Lung (tissue), 12 donors: ENCODE results near the gene CTNNBL1. TPM values are rescaled to one million over a fixed set of nuclear protein-coding genes. Genes with fewer than 3 reads are reported as not detected.
A peak's percentile ranks its signal among the peaks of the same experiment; 100 is the strongest.
"Not testable (repeated sequence)": the region's sequence is repeated elsewhere in the genome, so short reads cannot be mapped to it uniquely, and the experiment has no call there.

Experiments used
- ATAC-seq: fragments of 200-7000 bp; cut with Tn5 transposase; one replicate; pipeline ENCODE4 v1.9.1; 2020; ENCODE audit warnings: moderate number of reproducible peaks; ENCODE audit not compliant: insufficient read depth, low FRiP score
- DNase-seq, 3 donors: peaks; one replicate each; pipeline ENCODE4 v3.0.0-alpha.2; 2013 to 2017
- H3K27ac ChIP-seq, 2 donors: one replicate each; pipeline ENCODE4 v1.5.1; 2013; ENCODE audit warnings: mild to moderate bottlenecking in 2 of 2, moderate library complexity in 2 of 2, control low read depth in 1 of 2, inconsistent platforms in 1 of 2, low read depth in 1 of 2, low read length in 1 of 2
- H3K27me3 ChIP-seq, 3 donors: one replicate each; pipeline ENCODE4 v1.5.1; 2013; ENCODE audit warnings: low read length in 2 of 3; ENCODE audit not compliant: control insufficient read depth in 3 of 3, insufficient read depth in 3 of 3
- H3K36me3 ChIP-seq, 4 donors: one replicate each; pipeline ENCODE4 v1.5.1; 2013; ENCODE audit warnings: low read length in 4 of 4, mild to moderate bottlenecking in 1 of 4, moderate library complexity in 1 of 4; ENCODE audit not compliant: control insufficient read depth in 4 of 4, insufficient read depth in 4 of 4
- H3K4me1 ChIP-seq, 5 donors: one replicate each; pipeline ENCODE4 v1.5.1; 2013; ENCODE audit warnings: low read length in 5 of 5, mild to moderate bottlenecking in 2 of 5, moderate library complexity in 1 of 5; ENCODE audit not compliant: control insufficient read depth in 5 of 5, insufficient read depth in 5 of 5
- H3K4me3 ChIP-seq: one replicate; pipeline ENCODE4 v1.5.1; 2013; ENCODE audit warnings: mild to moderate bottlenecking, control low read depth, moderate library complexity
- H3K9ac ChIP-seq, 2 donors: one replicate each; pipeline ENCODE4 v1.5.1; 2013; ENCODE audit warnings: low read length in 2 of 2, control low read depth in 1 of 2; ENCODE audit not compliant: insufficient read depth in 1 of 2
- H3K9me3 ChIP-seq, 4 donors: one replicate each; pipeline ENCODE4 v1.5.1; 2013; ENCODE audit warnings: low read length in 3 of 4, mild to moderate bottlenecking in 1 of 4, moderate library complexity in 1 of 4; ENCODE audit not compliant: control insufficient read depth in 4 of 4, insufficient read depth in 3 of 4
- WGBS, 2 donors: extraction: QIAGEN DNeasy Blood & Tissue Kit; methylation state at CpG; one replicate each; pipeline ENCODE4 v1.1.7; 2013; 5-methylcytosine and 5-hydroxymethylcytosine counted together
- polyA plus RNA-seq, 2 donors: library from polyadenylated mRNA; stranded (reverse); fragments of 200-250 nt; gene quantifications; one replicate each; pipeline ENCODE4 v1.2.1, GENCODE V29; 2013
- total RNA-seq, 2 donors: library from RNA; depleted of rRNA in 1 of 2; stranded (reverse); fragments of >200 nt in 1 of 2; gene quantifications; one replicate each; pipeline ENCODE4 v1.2.1, GENCODE V29; 2014 to 2021
- TF ChIP-seq, protein P1 (sequence below): IDR thresholded peaks from 2 replicates; pipeline ENCODE4 v1.5.1; 2012; ENCODE audit warnings: mild to moderate bottlenecking; ENCODE audit errors: control extremely low read depth, extremely low read depth
- donor health status: control.
- donor health status: control.
- donor health status: Bipolar disorder and iron deficiency.
- donor health status: healthy.
- donor health status: DM: yes; HTN: yes; CAD: no.

CTNNBL1 gene
- total and polyA plus RNA-seq, 4 donors = 38.9 to 53.1 (median 49.2) TPM

DNA sequence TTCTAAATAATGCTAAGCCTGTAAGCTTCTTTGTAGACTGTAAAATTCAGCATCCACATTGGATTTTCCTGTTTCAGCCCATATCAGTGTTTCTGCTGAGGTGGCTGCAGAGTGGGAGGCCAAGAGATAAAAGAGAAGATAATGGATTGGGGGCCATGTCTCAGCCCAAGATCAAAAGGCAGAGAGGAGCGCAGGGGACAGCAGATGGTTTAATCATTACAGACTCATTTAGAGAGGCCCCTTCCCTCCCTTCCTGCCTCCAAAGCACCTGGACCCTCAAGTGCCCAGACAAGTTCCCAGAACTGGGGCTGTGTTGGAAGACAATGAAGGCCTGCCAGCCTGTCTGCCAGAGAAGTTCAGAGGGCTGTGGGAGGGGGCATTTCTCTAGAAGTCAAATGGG, 20.4 kb upstream of the CTNNBL1 start:
- no peak overlapping the region for H3K9ac ChIP-seq
- TF ChIP-seq, protein P1, sequence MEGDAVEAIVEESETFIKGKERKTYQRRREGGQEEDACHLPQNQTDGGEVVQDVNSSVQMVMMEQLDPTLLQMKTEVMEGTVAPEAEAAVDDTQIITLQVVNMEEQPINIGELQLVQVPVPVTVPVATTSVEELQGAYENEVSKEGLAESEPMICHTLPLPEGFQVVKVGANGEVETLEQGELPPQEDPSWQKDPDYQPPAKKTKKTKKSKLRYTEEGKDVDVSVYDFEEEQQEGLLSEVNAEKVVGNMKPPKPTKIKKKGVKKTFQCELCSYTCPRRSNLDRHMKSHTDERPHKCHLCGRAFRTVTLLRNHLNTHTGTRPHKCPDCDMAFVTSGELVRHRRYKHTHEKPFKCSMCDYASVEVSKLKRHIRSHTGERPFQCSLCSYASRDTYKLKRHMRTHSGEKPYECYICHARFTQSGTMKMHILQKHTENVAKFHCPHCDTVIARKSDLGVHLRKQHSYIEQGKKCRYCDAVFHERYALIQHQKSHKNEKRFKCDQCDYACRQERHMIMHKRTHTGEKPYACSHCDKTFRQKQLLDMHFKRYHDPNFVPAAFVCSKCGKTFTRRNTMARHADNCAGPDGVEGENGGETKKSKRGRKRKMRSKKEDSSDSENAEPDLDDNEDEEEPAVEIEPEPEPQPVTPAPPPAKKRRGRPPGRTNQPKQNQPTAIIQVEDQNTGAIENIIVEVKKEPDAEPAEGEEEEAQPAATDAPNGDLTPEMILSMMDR = no peak
- DNase-seq = peak in 2 of 3 donors; percentile 21 to 24
- H3K9me3 ChIP-seq = peaks cover 0 to 2% (median 0%) of the 10 kb centered on the region in 4 donors
- no peak overlapping the region for H3K4me3 ChIP-seq
- WGBS, 2 donors = 55 to 61% methylated on average over 1 of the region's 1 CpG
- ATAC-seq = no peak
- H3K27me3 ChIP-seq = no peaks in the 10 kb centered on the region
- no peaks in the 10 kb centered on the region for H3K36me3 ChIP-seq
- peaks cover 0 to 12% (median 0%) of the 10 kb centered on the region in 5 donors for H3K4me1 ChIP-seq
- no peak overlapping the region for H3K27ac ChIP-seq

GRCh38 chr20:37676440-37676839, 17.4 kb upstream of the CTNNBL1 start:
- Histone ChIP-seq H3K36me3 (no peaks in the 10 kb centered on the region), H3K27me3 (no peaks in the 10 kb centered on the region), H3K4me3 (no peak overlapping the region), H3K9ac (no peak overlapping the region), H3K9me3 (peaks cover 0 to 2% (median 0%) of the 10 kb centered on the region in 4 donors), H3K27ac (no peak overlapping the region), H3K4me1 (no peaks in the 10 kb centered on the region)
- no peak for ATAC-seq
- no peak for DNase-seq
- TF ChIP-seq, protein P1 = no peak
- 75 to 83% methylated on average over 7 of the region's 7 CpGs for WGBS, 2 donors

DNA sequence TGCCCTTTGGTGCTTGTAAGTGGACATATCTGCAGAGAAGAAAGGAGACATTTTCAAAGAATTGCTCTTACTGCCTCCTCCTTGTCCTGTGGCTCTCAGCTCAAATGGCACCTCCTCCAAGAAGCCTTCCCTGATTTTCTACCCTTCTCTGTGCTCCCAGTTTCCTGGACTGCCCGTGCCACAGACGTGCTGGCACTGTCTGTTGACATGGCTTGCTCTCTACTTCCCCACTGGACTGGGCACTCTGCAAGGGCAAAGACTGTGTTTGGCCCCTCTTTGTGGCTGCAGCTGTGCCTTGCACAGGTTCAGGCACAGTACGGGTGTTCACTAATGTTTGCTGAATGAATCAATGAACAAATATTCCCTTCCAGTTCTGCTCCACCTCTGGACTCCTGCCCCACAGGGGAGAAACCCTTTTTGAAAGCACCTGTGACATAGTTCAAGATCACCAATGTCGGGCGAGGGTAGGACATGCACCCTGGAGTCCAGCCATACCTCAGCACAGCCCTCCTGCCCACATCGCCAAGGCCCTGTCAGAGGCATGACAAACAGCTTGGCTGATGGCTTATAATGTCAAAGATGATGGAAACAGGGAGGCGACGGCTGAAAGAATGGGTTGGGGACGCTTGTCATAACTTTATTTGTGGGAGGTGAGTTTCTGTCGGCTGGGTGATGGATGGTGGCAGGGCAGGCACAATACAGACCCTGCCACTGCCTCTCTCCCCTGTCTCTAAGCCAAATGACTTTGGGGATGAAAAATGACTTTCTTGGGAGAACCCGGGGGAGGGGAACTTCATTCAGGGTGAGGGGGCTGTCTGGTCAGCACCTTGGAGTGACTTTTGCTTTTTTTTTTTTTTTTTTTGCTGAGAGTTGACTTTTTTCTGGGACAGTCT, 15.6 kb upstream of the CTNNBL1 start:
- no peaks in the 10 kb centered on the region for H3K9me3 ChIP-seq
- TF ChIP-seq, protein P1 = no peak
- no peak for DNase-seq
- no peak overlapping the region for H3K9ac ChIP-seq
- 49 to 52% methylated on average over 11 of the region's 11 CpGs for WGBS, 2 donors
- no peaks in the 10 kb centered on the region for H3K36me3 ChIP-seq
- H3K4me1 ChIP-seq = no peaks in the 10 kb centered on the region
- H3K27me3 ChIP-seq = no peaks in the 10 kb centered on the region
- ATAC-seq = no peak
- no peak overlapping the region for H3K27ac ChIP-seq
- no peak overlapping the region for H3K4me3 ChIP-seq

- WGBS, 2 donors = 86 to 87% methylated on average over 4 of the region's 4 CpGs
- H3K27me3 ChIP-seq, H3K9ac ChIP-seq, H3K4me3 ChIP-seq, H3K27ac ChIP-seq, DNase-seq, H3K36me3 ChIP-seq, ATAC-seq, H3K4me1 ChIP-seq, H3K9me3 ChIP-seq: not testable (repeated sequence)
These were observed 14.1 kb upstream of the CTNNBL1 start for GRCh38 chr20:37679751-37680150.
